Endothelial cell of umbilical vein (primary cell): ENCODE data around the gene ARHGAP31. TPM values are rescaled to one million over a fixed set of nuclear protein-coding genes. Genes with fewer than 3 reads are reported as not detected.
A peak's percentile ranks its signal among the peaks of the same experiment; 100 is the strongest.

Experiments used
- BruUV-seq: library from RNA; stranded (reverse); fragments of 400-500 nt; replicated peaks from 2 replicates; lab custom pipeline; 2021; lab: Mats Ljungman, UMichigan
- CTCF ChIA-PET: fragments of 300-600, 350-600 bp; sonication (Branson Sonifier 250); formaldehyde crosslinking; loops from one replicate; lab custom pipeline; 2021; ENCODE audit warnings: antibody characterized with exemption, inconsistent platforms; lab: Charles Lee
- POLR2A ChIA-PET: fragments of 300-600, 350-600 bp; sonication (Branson Sonifier 250); formaldehyde crosslinking; loops from one replicate; lab custom pipeline; 2021; ENCODE audit warnings: antibody characterized with exemption, inconsistent platforms; lab: Charles Lee
- DNase-seq: peaks from one replicate; pipeline ENCODE4 v3.0.0-alpha.2; 2011; ENCODE audit warnings: low read depth, low spot score
- FAIRE-seq: peaks from 2 replicates; lab custom pipeline; 2011; peaks lifted over from hg19 to GRCh38; lab: Jason Lieb, UNC
- H2AFZ ChIP-seq: 2 replicates; pipeline ENCODE4 v1.6.0; 2012; ENCODE audit warnings: low read depth, low read length, control low read depth, inconsistent platforms
- H3K27ac ChIP-seq: 2 replicates; pipeline ENCODE4 v1.5.1; 2011; ENCODE audit warnings: low read depth, mild to moderate bottlenecking, control low read depth, low read length, moderate library complexity; ENCODE audit not compliant: insufficient read depth
- H3K27me3 ChIP-seq, 2 experiments: 2 replicates each; pipeline versions ENCODE4 v1.6.0 to v1.6.1; 2011; ENCODE audit warnings: low read length in 2 of 2, mixed read lengths in 1 of 2; ENCODE audit not compliant: control insufficient read depth in 2 of 2, insufficient read depth in 2 of 2
- H3K36me3 ChIP-seq, 2 experiments: 2 replicates in 1 of 2; 3 replicates in 1 of 2; pipeline ENCODE4 v1.5.1; 2011; ENCODE audit warnings: low read length in 2 of 2, mild to moderate bottlenecking in 1 of 2, moderate library complexity in 1 of 2; ENCODE audit not compliant: control insufficient read depth in 2 of 2, insufficient read depth in 2 of 2; ENCODE audit errors: extremely low read depth in 1 of 2
- H3K4me1 ChIP-seq: 3 replicates; pipeline ENCODE4 v1.5.1; 2011; ENCODE audit warnings: mild to moderate bottlenecking, low read length; ENCODE audit not compliant: control insufficient read depth, insufficient read depth; ENCODE audit errors: extremely low read depth
- H3K4me2 ChIP-seq: 2 replicates; pipeline ENCODE4 v1.6.1; 2011; ENCODE audit warnings: low read length, control low read depth, mixed read lengths; ENCODE audit not compliant: insufficient read depth
- H3K4me3 ChIP-seq, 3 experiments: fragments of 200-600 bp in 1 of 3; sonication (generic), shearing (Covaris generic) in 1 of 3; replicated peaks in 1 of 3; 2 replicates each; pipeline ENCODE4 v1.5.1; 2011 to 2016; ENCODE audit warnings: control low read depth in 3 of 3, low read length in 3 of 3, mild to moderate bottlenecking in 2 of 3, inconsistent platforms in 1 of 3, low read depth in 1 of 3, moderate library complexity in 1 of 3; ENCODE audit not compliant: insufficient read depth in 1 of 3
- H3K79me2 ChIP-seq: 2 replicates; pipeline ENCODE4 v1.6.0; 2012; ENCODE audit warnings: low read length, inconsistent platforms; ENCODE audit not compliant: control insufficient read depth, insufficient read depth
- H3K9ac ChIP-seq: replicated peaks from 2 replicates; pipeline ENCODE3; 2011; ENCODE audit warnings: low read length, control low read depth; ENCODE audit not compliant: insufficient read depth; ENCODE audit errors: extremely low read depth
- H3K9me1 ChIP-seq: replicated peaks from 3 replicates; pipeline ENCODE4 v1.6.0; 2011; ENCODE audit warnings: mild to moderate bottlenecking, low read length; ENCODE audit not compliant: control insufficient read depth, insufficient read depth; ENCODE audit errors: extremely low read depth
- H3K9me3 ChIP-seq: replicated peaks from 2 replicates; pipeline ENCODE4 v1.5.1; 2012; ENCODE audit warnings: low read length, inconsistent platforms; ENCODE audit not compliant: control insufficient read depth, insufficient read depth
- H4K20me1 ChIP-seq: replicated peaks from 2 replicates; pipeline ENCODE3; 2011; ENCODE audit warnings: mild to moderate bottlenecking, low read length; ENCODE audit not compliant: control insufficient read depth, insufficient read depth; ENCODE audit errors: extremely low read depth
- CTCF ChIP-seq, 2 donors: IDR thresholded peaks; 1 replicate in 1 of 2; 2 replicates in 1 of 2; pipeline ENCODE4 v1.5.1; 2011; ENCODE audit warnings: low read length in 2 of 2, mild to moderate bottlenecking in 2 of 2, moderate library complexity in 2 of 2, control low read depth in 1 of 2, inconsistent platforms in 1 of 2, low read depth in 1 of 2; ENCODE audit not compliant: insufficient read depth in 1 of 2; ENCODE audit errors: extremely low read depth in 1 of 2
- EZH2 ChIP-seq: IDR thresholded peaks from 2 replicates; pipeline ENCODE4 v1.6.1; 2012; ENCODE audit warnings: borderline replicate concordance, low read depth, mild to moderate bottlenecking, moderate library complexity, low read length, inconsistent platforms; ENCODE audit not compliant: severe bottlenecking
- FOS ChIP-seq: IDR thresholded peaks from 2 replicates; pipeline ENCODE4 v1.6.1; 2011; ENCODE audit warnings: mild to moderate bottlenecking, low read length, moderate library complexity, borderline replicate concordance; ENCODE audit not compliant: insufficient read depth
- GATA2 ChIP-seq: IDR thresholded peaks from 2 replicates; pipeline ENCODE4 v1.7.0; 2011; ENCODE audit warnings: low read depth, mild to moderate bottlenecking, moderate library complexity, mixed read lengths, low read length; ENCODE audit not compliant: insufficient read length, insufficient read depth
- JUN ChIP-seq: IDR thresholded peaks from 2 replicates; pipeline ENCODE4 v1.6.1; 2011; ENCODE audit warnings: borderline replicate concordance, low read depth; ENCODE audit not compliant: insufficient read length, insufficient read depth
- MAX ChIP-seq: IDR thresholded peaks from 2 replicates; pipeline ENCODE4 v1.6.1; 2011; ENCODE audit not compliant: insufficient read depth, insufficient read length
- MYC ChIP-seq: IDR thresholded peaks from one replicate; pipeline ENCODE4 v1.6.1; 2011; ENCODE audit warnings: mild to moderate bottlenecking, low read depth, low read length
- POLR2A ChIP-seq: IDR thresholded peaks from 2 replicates; pipeline ENCODE4 v1.6.1; 2012; ENCODE audit warnings: low read depth, mild to moderate bottlenecking, control low read depth, low read length
- POLR2AphosphoS5 ChIP-seq: IDR thresholded peaks from 2 replicates; pipeline ENCODE4 v1.6.1; 2012; ENCODE audit warnings: low read depth, mild to moderate bottlenecking, control low read depth, low read length, moderate library complexity; ENCODE audit not compliant: insufficient read depth
- dilution Hi-C: fragments of 300-500 bp; cut with MboI; formaldehyde crosslinking; loops from one replicate; pipeline ENCODE4 v1.15.0; 2019; ENCODE audit warnings: low sequenced_read_pairs; ENCODE audit not compliant: extremely low pct_ligation_motif_present
- intact Hi-C: fragments of 100-400 bp; cut with micrococcal nuclease; formaldehyde crosslinking; loops from one replicate; pipeline ENCODE4 v1.10.0; 2022
- polyA plus RNA-seq, 4 experiments: library from polyadenylated mRNA; depleted of rRNA in 3 of 4; stranded (reverse) in 3 of 4; unstranded in 1 of 4; fragments of >200 nt; gene quantifications; 2 replicates each; pipeline versions ENCODE4 v1.2.1 to v1.2.3, GENCODE V29; 2011 to 2012; ENCODE audit warnings: missing spikeins in 1 of 4
- total RNA-seq: library from RNA; stranded (reverse); gene quantifications from 2 replicates; pipeline ENCODE4 v1.2.3, GENCODE V29; 2021

Gene ARHGAP31
- total and polyA plus RNA-seq, 2 donors (not counting 3 experiments of a cell fraction or from before 2014, with no cell fraction given), result 25.5 to 65.8 TPM

GRCh38 chr3:119349354-119350041 is 55.3 kb downstream of the ARHGAP31 start:
- Histone ChIP-seq H3K4me3 (peak overlapping the region in 1 of 3 experiments; percentile 46), H3K4me2 (peak overlapping the region; percentile 96), H3K27ac (peak overlapping the region; percentile 73), H3K9ac (peak overlapping the region; percentile 58), H3K9me1 (no peaks in the 10 kb centered on the region), H3K36me3 (no peaks in the 10 kb centered on the region), H4K20me1 (no peaks in the 10 kb centered on the region), H2AFZ (no peak overlapping the region), H3K9me3 (no peaks in the 10 kb centered on the region), H3K79me2 (peaks cover 64% of the 10 kb centered on the region), H3K4me1 (peaks cover 47% of the 10 kb centered on the region), H3K27me3 (no peaks in the 10 kb centered on the region)
- TF ChIP-seq JUN (no peak), POLR2A (no peak), EZH2 (no peak), POLR2AphosphoS5 (no peak), GATA2 (no peak), FOS (no peak), MYC (no peak), MAX (no peak), CTCF (IDR thresholded peaks at IDR 0.05; ENCODE audit: extremely low read depth in 1 of 2, insufficient read depth in 1 of 2, low read depth in 1 of 2, low read length in 2 of 2) (no peak)
- FAIRE-seq (peak; percentile 70), DNase-seq (peak; percentile 47)
- intact Hi-C loops, result loop anchor here (1.0 to 10.0 kb wide), 6 partner anchors 26 to 465 kb away; partner anchors contain the start of gene ARHGAP31
- dilution Hi-C loops, result no loop called here
- POLR2A ChIA-PET, result interaction anchor here (0.7 to 1.0 kb wide), 3 partner anchors 49 to 109 kb away, joined by 3 to 4 read pairs (median 4); partner anchors contain the start of genes ARHGAP31 and B4GALT4
- CTCF ChIA-PET, result interaction anchor here (0.8 to 2.8 kb wide), 8 partner anchors 9 to 108 kb away, joined by 3 to 23 read pairs (median 3); no protein-coding TSS in a partner anchor
- BruUV-seq, result no TSS peak
